Tibial artery (tissue), 4 donors: ENCODE results near the gene LDLRAD2.
"Not testable (repeated sequence)": the region's sequence is repeated elsewhere in the genome, so short reads cannot be mapped to it uniquely, and the experiment has no call there.

Experiments used
- DNase-seq, 2 donors: peaks; one replicate each; pipeline ENCODE4 v3.0.0-alpha.2; 2019
- H3K27ac ChIP-seq, 2 donors: fragments of 200-600 bp; sonication (generic) in 1 of 2; 1 replicate in 1 of 2; 2 replicates in 1 of 2; pipeline ENCODE4 v1.5.1; 2018 to 2019; ENCODE audit warnings: mild to moderate bottlenecking in 1 of 2
- H3K27me3 ChIP-seq, 2 donors: fragments of 200-600 bp; sonication (generic) in 1 of 2; one replicate each; pipeline versions ENCODE4 v1.5.1 to v1.6.0; 2016 to 2019
- H3K36me3 ChIP-seq, 3 donors: fragments of 200-600 bp; sonication (generic) in 2 of 3; one replicate each; pipeline ENCODE4 v1.5.1; 2016 to 2019; ENCODE audit warnings: mild to moderate bottlenecking in 2 of 3
- H3K4me1 ChIP-seq, 4 donors: fragments of 200-600 bp; sonication (generic) in 2 of 4; 1 replicate in 3 of 4; 2 replicates in 1 of 4; pipeline ENCODE4 v1.5.1; 2016 to 2019
- H3K4me3 ChIP-seq, 2 donors: fragments of 200-600 bp; sonication (generic) in 1 of 2; 1 replicate in 1 of 2; 2 replicates in 1 of 2; pipeline ENCODE4 v1.5.1; 2018 to 2019; ENCODE audit warnings: mild to moderate bottlenecking in 2 of 2
- H3K9me3 ChIP-seq, 3 donors: fragments of 200-600 bp; sonication (generic) in 1 of 3; one replicate each; pipeline ENCODE4 v1.5.1; 2016 to 2019
- CTCF ChIP-seq, 2 experiments: fragments of 200-600 bp in 1 of 2; fragments of 450-650 bp in 1 of 2; IDR thresholded peaks; one replicate each; pipeline ENCODE4 v1.5.1; 2017 to 2019; ENCODE audit warnings: antibody characterized with exemption in 2 of 2, mild to moderate bottlenecking in 1 of 2, moderate library complexity in 1 of 2
- intact Hi-C: fragments of 100-400 bp; cut with DNase I; formaldehyde crosslinking; loops from one replicate; pipeline ENCODE4 v1.15.0; 2023; ENCODE audit warnings: low total_unique reads

The LDLRAD2 gene

GRCh38 chr1:21811875-21812305, at the start of gene LDLRAD2:
LDLRAD2 (plus strand) TSS chr1:21812265; CDS start chr1:21812452, 187 bp downstream.
- H3K36me3 ChIP-seq, result no peaks in the 10 kb centered on the region
- peaks cover 0 to 8% (median 6%) of the 10 kb centered on the region in 4 donors for H3K4me1 ChIP-seq
- intact Hi-C loops, result no loop called here
- peaks cover 0 to 4% of the 10 kb centered on the region in 2 donors for H3K27me3 ChIP-seq
- DNase-seq, result no peak
- H3K9me3 ChIP-seq, result no peaks in the 10 kb centered on the region
- H3K4me3 ChIP-seq, result no peak within 1 kb of the TSS
- H3K27ac ChIP-seq, result no peak within 1 kb of the TSS
- TF ChIP-seq CTCF (IDR thresholded peaks at IDR 0.05), result no peak

GRCh38 chr1:21763236-21763635, 48.8 kb upstream of the LDLRAD2 start:
- H3K9me3 ChIP-seq, result no peaks in the 10 kb centered on the region
- TF ChIP-seq CTCF (IDR thresholded peaks at IDR 0.05), result no peak
- no peaks in the 10 kb centered on the region for H3K27me3 ChIP-seq
- H3K4me3 ChIP-seq, result no peak overlapping the region
- H3K4me1 ChIP-seq, result peaks cover 0 to 59% (median 30%) of the 10 kb centered on the region in 4 donors
- H3K36me3 ChIP-seq, result no peaks in the 10 kb centered on the region
- peak overlapping the region in 1 of 2 donors; percentile 54 for H3K27ac ChIP-seq
- intact Hi-C loops, result no loop called here
- DNase-seq, result no peak

GRCh38 chr1:21763694-21764419, 48.2 kb upstream of the LDLRAD2 start:
- no peaks in the 10 kb centered on the region for H3K27me3 ChIP-seq
- no peaks in the 10 kb centered on the region for H3K36me3 ChIP-seq
- H3K4me1 ChIP-seq, result peaks cover 0 to 57% (median 29%) of the 10 kb centered on the region in 4 donors
- intact Hi-C loops, result no loop called here
- DNase-seq, result no peak
- no peaks in the 10 kb centered on the region for H3K9me3 ChIP-seq
- TF ChIP-seq CTCF (IDR thresholded peaks at IDR 0.05), result no peak
- H3K4me3 ChIP-seq, result no peak overlapping the region
- H3K27ac ChIP-seq, result peak overlapping the region; percentile 45 to 54

GRCh38 chr1:21764615-21765423, 47.2 kb upstream of the LDLRAD2 start:
- peaks cover 0 to 48% (median 26%) of the 10 kb centered on the region in 4 donors for H3K4me1 ChIP-seq
- DNase-seq, result peak; percentile 65 to 83
- no peak for TF ChIP-seq CTCF (IDR thresholded peaks at IDR 0.05)

GRCh38 chr1:21766210-21766609, 45.9 kb upstream of the LDLRAD2 start:
- peak overlapping the region in 1 of 2 donors; percentile 54 for H3K27ac ChIP-seq

More at GRCh38 chr1:21764615-21765423, 47.2 kb upstream of the LDLRAD2 start:
- intact Hi-C loops, result no loop called here
- no peaks in the 10 kb centered on the region for H3K27me3 ChIP-seq
- H3K9me3 ChIP-seq, result no peaks in the 10 kb centered on the region
- H3K36me3 ChIP-seq, result no peaks in the 10 kb centered on the region
- H3K27ac ChIP-seq, result peak overlapping the region; percentile 45 to 54
- H3K4me3 ChIP-seq, result no peak overlapping the region

GRCh38 chr1:21767106-21767505, 45.0 kb upstream of the LDLRAD2 start:
- H3K36me3 ChIP-seq, DNase-seq, H3K27me3 ChIP-seq, H3K27ac ChIP-seq, intact Hi-C loops, H3K4me3 ChIP-seq, H3K9me3 ChIP-seq: not testable (repeated sequence)
- peaks cover 0 to 45% (median 23%) of the 10 kb centered on the region in 4 donors for H3K4me1 ChIP-seq

More at GRCh38 chr1:21766210-21766609, 45.9 kb upstream of the LDLRAD2 start:
- no peak for TF ChIP-seq CTCF (IDR thresholded peaks at IDR 0.05)
- Histone ChIP-seq H3K4me3 (no peak overlapping the region), H3K36me3 (no peaks in the 10 kb centered on the region), H3K4me1 (peaks cover 0 to 44% (median 26%) of the 10 kb centered on the region in 4 donors), H3K9me3 (no peaks in the 10 kb centered on the region), H3K27me3 (no peaks in the 10 kb centered on the region)
- no peak for DNase-seq
- intact Hi-C loops, result no loop called here
